Subcutaneous adipose tissue (tissue), 4 donors: Measurements from ENCODE around the gene ZNF57. TPM values are rescaled to one million over a fixed set of nuclear protein-coding genes. Genes with fewer than 3 reads are reported as not detected.

Experiments used
- CTCF ChIP-seq: fragments of 450-650 bp; IDR thresholded peaks from one replicate; pipeline ENCODE4 v1.5.1; 2016; ENCODE audit warnings: low read depth, mild to moderate bottlenecking, control low read depth, antibody characterized with exemption, moderate library complexity
- total RNA-seq, 4 donors: library from RNA; depleted of rRNA; stranded (reverse); fragments of >200 nt; gene quantifications; one replicate each; pipeline ENCODE4 v1.1.0, GENCODE V29; 2016

ZNF57 gene
- total RNA-seq, 4 donors from 2014 or later = 2.9 to 5.5 (median 3.5) TPM

GRCh38 chr19:2912306-2912705 is 11.6 kb downstream of the ZNF57 start:
- no peak for TF ChIP-seq CTCF

GRCh38 chr19:2917275-2918184 is 16.8 kb downstream of the ZNF57 start:
- no peak for TF ChIP-seq CTCF

- no peak for TF ChIP-seq CTCF
Observed at GRCh38 chr19:2922987-2923386, 22.3 kb downstream of the ZNF57 start.

GRCh38 chr19:2923510-2923909 is 22.8 kb downstream of the ZNF57 start:
- TF ChIP-seq CTCF = no peak

- no peak for TF ChIP-seq CTCF
Observed at GRCh38 chr19:2926341-2927031, 25.8 kb downstream of the ZNF57 start.

- no peak for TF ChIP-seq CTCF
Observed at GRCh38 chr19:2927032-2927430, 26.3 kb downstream of the ZNF57 start.

- TF ChIP-seq CTCF = no peak
Observed at GRCh38 chr19:2933490-2933910, 32.8 kb downstream of the ZNF57 start.
